WI38 (cell line): ENCODE results near the gene PPP1R1B.

Experiments used
- H3K4me3 ChIP-seq: 2 replicates; pipeline ENCODE4 v1.5.1; 2011; ENCODE audit warnings: low read depth, mild to moderate bottlenecking, control low read depth, low read length
- CTCF ChIP-seq: IDR thresholded peaks from 2 replicates; pipeline ENCODE4 v1.5.1; 2012; ENCODE audit warnings: low read depth, mild to moderate bottlenecking, control low read depth, low read length

The PPP1R1B gene

DNA sequence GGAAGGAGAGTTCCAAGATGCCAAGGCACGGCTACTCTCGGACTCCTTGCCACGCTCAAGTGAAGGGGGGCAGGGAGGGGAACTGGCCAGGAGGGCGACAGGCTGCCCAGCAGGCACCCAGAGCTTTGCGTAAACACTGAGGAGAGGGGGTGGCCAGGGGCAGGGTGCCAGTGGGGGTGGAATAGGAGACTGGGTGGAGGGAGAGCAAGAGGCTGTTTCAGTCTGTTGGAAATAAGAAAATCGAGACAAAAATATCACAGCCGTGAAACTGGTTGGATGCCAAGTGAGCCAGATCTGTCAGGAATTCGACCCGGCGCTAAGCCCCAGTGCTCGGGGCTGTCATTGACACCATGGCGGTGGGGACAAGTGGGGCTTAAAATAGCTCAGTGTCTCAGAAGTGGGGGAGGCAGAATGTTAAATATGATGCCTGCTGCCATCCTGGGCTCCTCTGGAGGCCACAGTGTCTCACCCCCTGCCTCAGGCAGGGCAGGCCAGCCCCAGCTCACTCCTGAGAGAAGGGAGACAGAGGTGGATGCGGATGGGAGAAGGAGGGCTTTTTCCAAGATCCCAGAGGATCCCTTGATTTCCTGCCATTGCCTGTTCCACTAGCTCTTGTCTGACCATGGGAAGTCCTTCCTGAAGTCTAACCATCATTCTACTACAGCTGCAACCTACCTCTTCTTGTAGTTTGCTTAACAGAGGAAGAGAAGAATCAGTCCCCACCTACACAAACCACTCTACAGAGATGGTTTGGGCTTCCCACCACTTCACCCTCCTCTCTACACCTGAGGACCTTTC lies 51.0 kb downstream of the PPP1R1B start:
- TF ChIP-seq CTCF: no peak
- no peak overlapping the region for H3K4me3 ChIP-seq

GRCh38 chr17:39678340-39679116 lies 51.8 kb downstream of the PPP1R1B start:
- H3K4me3 ChIP-seq: no peak overlapping the region
- no peak for TF ChIP-seq CTCF

DNA sequence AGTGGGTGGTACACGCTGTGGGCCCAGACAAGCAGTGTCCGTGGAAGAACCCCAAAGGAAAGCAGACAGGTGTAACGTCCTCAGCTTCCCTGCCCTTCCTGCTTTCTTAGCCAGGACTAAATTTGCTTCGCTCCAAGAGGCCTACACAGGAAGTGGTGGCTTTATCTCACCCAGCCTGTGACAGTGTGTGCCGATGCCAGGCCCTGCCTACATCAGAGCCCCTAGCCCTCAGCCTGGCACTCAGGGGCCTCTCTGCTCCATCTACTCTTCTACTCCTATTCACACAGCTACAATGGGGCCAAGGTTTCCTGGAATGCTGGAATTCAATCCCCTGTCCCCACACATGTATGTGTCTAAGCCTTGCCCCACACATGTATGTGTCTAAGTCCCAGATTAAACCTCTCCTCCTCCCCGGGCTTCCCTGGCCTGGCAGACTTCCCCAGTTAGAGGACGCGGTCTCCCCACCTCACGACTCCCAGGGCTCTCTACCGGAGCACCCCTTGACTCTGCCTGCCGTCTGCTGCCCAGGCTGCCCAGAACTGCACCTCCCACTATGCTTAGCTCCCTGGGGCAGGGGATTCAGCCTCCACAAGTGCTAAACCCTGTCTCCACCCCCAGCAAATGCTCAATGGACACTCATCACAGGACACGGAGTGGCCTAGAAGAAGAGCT lies 52.9 kb downstream of the PPP1R1B start:
- no peak for TF ChIP-seq CTCF
- H3K4me3 ChIP-seq: no peak overlapping the region

DNA sequence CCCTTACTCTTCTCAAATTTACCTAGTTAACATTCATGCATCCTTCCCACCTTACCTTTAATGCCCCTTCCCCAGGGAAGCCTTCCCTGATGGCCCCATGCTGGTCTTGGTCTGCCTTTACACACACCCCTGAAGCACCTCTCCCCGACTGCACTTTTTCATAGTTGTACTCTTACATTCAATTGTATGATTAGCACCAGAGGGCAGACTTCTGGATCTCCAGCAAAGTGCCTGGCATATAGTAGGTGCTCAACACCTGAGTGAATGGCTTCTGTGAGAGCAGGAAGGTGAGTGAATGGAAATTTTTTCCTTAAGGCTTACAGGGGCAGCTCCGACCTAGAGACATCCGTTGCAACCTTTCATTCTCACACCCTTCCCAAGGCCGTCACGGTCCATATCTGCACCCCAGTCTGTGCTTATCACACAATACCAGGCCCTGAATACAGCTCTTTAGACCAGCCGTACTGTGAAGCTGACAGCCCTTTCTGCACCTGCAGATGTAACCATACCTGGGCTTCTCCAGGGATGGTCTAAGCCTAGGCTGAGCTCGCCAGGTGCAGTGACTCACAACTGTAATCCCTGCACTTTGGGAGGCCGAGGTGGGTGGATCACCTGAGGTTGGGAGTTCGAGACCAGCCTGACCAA lies 56.7 kb downstream of the PPP1R1B start:
- H3K4me3 ChIP-seq: no peak overlapping the region
- TF ChIP-seq CTCF: no peak

DNA sequence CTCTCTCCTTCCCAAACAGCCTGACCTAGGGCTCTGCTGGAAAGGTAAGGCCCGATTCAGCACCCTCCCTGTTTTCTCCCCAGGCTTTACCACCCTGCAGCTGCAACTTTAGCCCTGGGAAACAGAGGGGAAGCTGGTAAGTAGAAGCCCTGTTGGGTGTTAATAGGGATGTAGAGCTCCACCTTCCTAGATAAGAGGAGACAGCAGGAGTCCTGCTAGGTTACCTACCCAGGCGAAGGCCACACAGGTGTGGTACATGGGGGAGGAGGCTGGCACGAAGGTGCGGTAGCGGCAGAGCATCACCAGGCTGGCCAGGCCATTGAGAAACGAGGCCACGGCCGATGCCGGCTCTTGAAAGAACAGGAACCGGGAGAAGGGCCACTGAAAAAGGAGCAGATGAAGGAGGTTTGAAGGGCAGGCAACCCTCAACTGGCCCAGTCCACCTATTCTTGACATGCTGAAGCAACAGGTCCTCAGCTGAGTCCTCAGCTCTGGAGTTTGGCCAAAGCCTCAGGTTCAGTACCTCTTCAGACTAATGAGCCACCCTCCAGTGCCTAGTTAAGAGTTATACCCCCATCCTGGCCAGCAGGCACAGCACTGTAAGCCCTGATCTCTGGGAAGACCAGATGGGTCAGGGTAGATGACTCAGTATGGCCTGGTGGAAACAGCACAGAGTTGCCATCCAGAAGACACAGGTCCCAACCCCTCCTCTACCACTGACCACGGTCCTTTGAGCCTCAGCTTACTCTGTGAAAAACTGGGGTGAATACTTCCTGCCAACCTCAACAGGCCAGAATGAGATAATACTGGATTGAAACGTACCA lies 57.8 kb downstream of the PPP1R1B start:
- no peak overlapping the region for H3K4me3 ChIP-seq
- TF ChIP-seq CTCF: no peak
